Transverse colon (tissue), 4 donors: Measurements from ENCODE around the gene HES5.

Experiments used
- CTCF ChIP-seq, 5 experiments: fragments of 200-600 bp in 3 of 5; fragments of 450-650 bp in 2 of 5; sonication (generic) in 3 of 5; IDR thresholded peaks; 1 replicate in 2 of 5; 2 replicates in 3 of 5; pipeline ENCODE4 v1.5.1; 2016 to 2017; ENCODE audit warnings: antibody characterized with exemption in 5 of 5, inconsistent platforms in 3 of 5, mild to moderate bottlenecking in 2 of 5, moderate library complexity in 1 of 5
- POLR2A ChIP-seq: fragments of 450-650 bp; IDR thresholded peaks from one replicate; pipeline ENCODE4 v1.6.1; 2016; ENCODE audit warnings: antibody characterized with exemption, mild to moderate bottlenecking, moderate library complexity
- POLR2AphosphoS5 ChIP-seq, 3 donors: sonication (generic); formaldehyde crosslinking; IDR thresholded peaks; one replicate each; pipeline ENCODE4 v1.6.1; 2016; ENCODE audit warnings: antibody characterized with exemption in 3 of 3

- TF ChIP-seq CTCF (IDR thresholded peaks at IDR 0.05) (no peak), POLR2A (no peak), POLR2AphosphoS5 (IDR thresholded peaks at IDR 0.05) (no peak)
Measured at GRCh38 chr1:2482588-2482987, 47.5 kb downstream of the HES5 start.
